IMR-90 (cell line): ENCODE results near the gene RAB40C. TPM values are rescaled to one million over a fixed set of nuclear protein-coding genes. Genes with fewer than 3 reads are reported as not detected.

Experiments
- ATAC-seq: fragments of 200-7000 bp; cut with Tn5 transposase; 2 replicates; pipeline ENCODE4 v1.9.1; 2020; ENCODE audit warnings: low read depth, mild to moderate bottlenecking, moderate library complexity
- BruUV-seq: library from RNA; stranded (reverse); fragments of 400-500 nt; replicated peaks from 2 replicates; lab custom pipeline; 2021; lab: Mats Ljungman, UMichigan
- CTCF ChIA-PET: fragments of 300-600 bp; formaldehyde crosslinking; extraction: SDS; loops from one replicate; lab custom pipeline; 2021; ENCODE audit warnings: antibody characterized with exemption; lab: Yijun Ruan, JAX
- POLR2A ChIA-PET: fragments of 300-600 bp; sonication (Branson Sonifier 250); formaldehyde crosslinking; loops from one replicate; lab custom pipeline; 2022; ENCODE audit warnings: antibody characterized with exemption; ENCODE audit not compliant: unreplicated experiment; lab: Charles Lee
- DNase-seq: peaks from one replicate; pipeline ENCODE4 v3.0.0; 2013
- H2AFZ ChIP-seq: replicated peaks from 2 replicates; pipeline ENCODE3; 2013; ENCODE audit warnings: low read length, mild to moderate bottlenecking; ENCODE audit not compliant: poor library complexity
- H2AK5ac ChIP-seq: 2 replicates; pipeline ENCODE4 v1.6.1; 2013; ENCODE audit warnings: low read depth, low read length, inconsistent platforms
- H2AK9ac ChIP-seq: replicated peaks from 2 replicates; pipeline ENCODE3; 2013; ENCODE audit warnings: mild to moderate bottlenecking, low read depth, low read length, moderate library complexity; ENCODE audit not compliant: poor library complexity
- H2BK120ac ChIP-seq: 2 replicates; pipeline ENCODE4 v1.6.1; 2013; ENCODE audit warnings: low read depth, low read length, inconsistent platforms
- H2BK15ac ChIP-seq: 3 replicates; pipeline ENCODE4 v1.6.1; 2013; ENCODE audit warnings: low read depth, low read length, inconsistent platforms
- H2BK20ac ChIP-seq: 2 replicates; pipeline ENCODE4 v1.6.1; 2013; ENCODE audit warnings: low read depth, mild to moderate bottlenecking, inconsistent platforms, low read length, moderate library complexity
- H2BK5ac ChIP-seq: 2 replicates; pipeline ENCODE4 v1.6.1; 2013; ENCODE audit warnings: mild to moderate bottlenecking, low read depth, low read length, inconsistent platforms; ENCODE audit not compliant: poor library complexity, severe bottlenecking
- H3K14ac ChIP-seq: replicated peaks from 2 replicates; pipeline ENCODE4 v1.6.1; 2013; ENCODE audit warnings: low read depth, low read length, inconsistent platforms
- H3K18ac ChIP-seq: 2 replicates; pipeline ENCODE4 v1.6.1; 2013; ENCODE audit warnings: low read depth, low read length, control low read depth
- H3K23ac ChIP-seq: 2 replicates; pipeline ENCODE4 v1.6.1; 2013; ENCODE audit warnings: low read depth, low read length, inconsistent platforms
- H3K27ac ChIP-seq: 2 replicates; pipeline ENCODE4 v1.5.1; 2013; ENCODE audit warnings: mild to moderate bottlenecking, control low read depth, low read length; ENCODE audit not compliant: insufficient read depth
- H3K27me3 ChIP-seq: 2 replicates; pipeline ENCODE4 v1.6.1; 2013; ENCODE audit warnings: low read length; ENCODE audit not compliant: control insufficient read depth, insufficient read depth
- H3K36me3 ChIP-seq: 2 replicates; pipeline ENCODE4 v1.6.1; 2013; ENCODE audit warnings: low read length, mixed read lengths; ENCODE audit not compliant: control insufficient read depth, insufficient read depth
- H3K4ac ChIP-seq: 2 replicates; pipeline ENCODE4 v1.6.1; 2013; ENCODE audit warnings: low read depth, low read length, inconsistent platforms
- H3K4me1 ChIP-seq: 2 replicates; pipeline ENCODE4 v1.6.1; 2013; ENCODE audit warnings: low read length, mixed read lengths; ENCODE audit not compliant: control insufficient read depth, insufficient read depth
- H3K4me2 ChIP-seq: 2 replicates; pipeline ENCODE4 v1.6.1; 2013; ENCODE audit warnings: low read depth, mild to moderate bottlenecking, control low read depth, low read length, moderate library complexity
- H3K4me3 ChIP-seq: 2 replicates; pipeline ENCODE4 v1.5.1; 2013; ENCODE audit warnings: low read depth, mild to moderate bottlenecking, control low read depth, low read length, moderate library complexity; ENCODE audit not compliant: insufficient read depth
- H3K56ac ChIP-seq: 2 replicates; pipeline ENCODE4 v1.6.1; 2013; ENCODE audit warnings: low read length, inconsistent platforms; ENCODE audit not compliant: insufficient read depth; ENCODE audit errors: extremely low read depth
- H3K79me1 ChIP-seq, 2 experiments: 2 replicates each; pipeline ENCODE4 v1.6.1; 2013; ENCODE audit warnings: low read length in 2 of 2, inconsistent platforms in 1 of 2, low read depth in 1 of 2
- H3K9ac ChIP-seq: 2 replicates; pipeline ENCODE4 v1.6.1; 2013; ENCODE audit warnings: low read depth, low read length, control low read depth
- H3K9me1 ChIP-seq: 2 replicates; pipeline ENCODE4 v1.6.1; 2013; ENCODE audit warnings: low read length, inconsistent platforms; ENCODE audit not compliant: insufficient read depth
- H3K9me3 ChIP-seq: 2 replicates; pipeline ENCODE4 v1.6.1; 2013; ENCODE audit warnings: low read length; ENCODE audit not compliant: control insufficient read depth, insufficient read depth
- H4K20me1 ChIP-seq: 2 replicates; pipeline ENCODE4 v1.6.1; 2013; ENCODE audit warnings: low read length, inconsistent platforms; ENCODE audit not compliant: insufficient read depth
- H4K5ac ChIP-seq: 2 replicates; pipeline ENCODE4 v1.6.1; 2013; ENCODE audit warnings: mild to moderate bottlenecking, low read depth, low read length, control low read depth
- H4K8ac ChIP-seq, 2 experiments: 2 replicates each; pipeline ENCODE4 v1.6.1; 2013; ENCODE audit warnings: low read depth in 2 of 2, low read length in 2 of 2, control low read depth in 1 of 2, inconsistent platforms in 1 of 2
- H4K91ac ChIP-seq: 2 replicates; pipeline ENCODE4 v1.6.1; 2013; ENCODE audit warnings: low read depth, low read length, inconsistent platforms; ENCODE audit not compliant: insufficient read depth
- MAFK ChIP-seq: IDR thresholded peaks from 2 replicates; pipeline ENCODE4 v1.6.1; 2012; ENCODE audit warnings: low read depth, low read length, improper control_type of control experiment
- POLR2A ChIP-seq: IDR thresholded peaks from 2 replicates; pipeline ENCODE4 v1.6.1; 2012; ENCODE audit warnings: mild to moderate bottlenecking, low read depth, low read length
- SMC3 ChIP-seq: fragments of 150-350 bp; IDR thresholded peaks from 2 replicates; pipeline ENCODE4 v1.6.1; 2016; ENCODE audit warnings: low read depth, mild to moderate bottlenecking, antibody characterized with exemption, low read length, moderate library complexity
- WGBS, 2 experiments: methylation state at CpG; one replicate each; pipeline versions ENCODE4 v1.1.5 to v1.1.7; 2013; ENCODE audit warnings: missing lambda C conversion rate in 2 of 2; ENCODE audit not compliant: insufficient read length in 1 of 2; ENCODE audit errors: extremely low coverage in 2 of 2; 5-methylcytosine and 5-hydroxymethylcytosine counted together
- dilution Hi-C: fragments of 300-500 bp; cut with HindIII; formaldehyde crosslinking; loops from one replicate; pipeline ENCODE4 v1.14.3; 2018; ENCODE audit warnings: low sequenced_read_pairs; ENCODE audit not compliant: unreplicated experiment
- in situ Hi-C: fragments of 300-500 bp; cut with MboI; formaldehyde crosslinking; loops from 3 replicates; pipeline ENCODE4 v1.14.3; 2019; ENCODE audit warnings: low sequenced_read_pairs, inconsistent platforms, mixed read lengths
- intact Hi-C: fragments of 100-400 bp; cut with micrococcal nuclease; formaldehyde crosslinking; loops from 2 replicates; pipeline ENCODE4 v1.10.0; 2022
- polyA plus RNA-seq, 3 experiments: library from polyadenylated mRNA; depleted of rRNA; stranded (reverse); fragments of >200 nt; gene quantifications; 2 replicates each; pipeline ENCODE4 v1.2.3, GENCODE V29; 2012; ENCODE audit warnings: low replicate concordance in 1 of 3
- total RNA-seq: library from RNA; depleted of rRNA; stranded (reverse); fragments of >200 nt; gene quantifications from 2 replicates; pipeline ENCODE4 v1.2.3, GENCODE V29; 2012

Gene RAB40C
- total and polyA plus RNA-seq, 2 of the 4 experiments (the other 2 are of a cell fraction) = 6.8 to 13.7 TPM

- Histone ChIP-seq H3K9ac (no peak overlapping the region), H4K20me1 (peaks cover 9% of the 10 kb centered on the region; the same call in 1 of the 2 replicates), H4K8ac (no peak overlapping the region), H3K56ac (no peak overlapping the region), H3K9me3 (no peaks in the 10 kb centered on the region), H4K5ac (no peak overlapping the region), H3K14ac (no peak overlapping the region), H3K4me1 (0 out of 2 replicates have a peak, but pooled peaks cover 3% of the 10 kb centered on the region), H2BK120ac (no peak overlapping the region), H3K9me1 (no peaks in the 10 kb centered on the region; the same call in 1 of the 2 replicates), H3K4ac (no peak overlapping the region), H2BK15ac (no peak overlapping the region), H3K79me1 (no peaks in the 10 kb centered on the region), H2AFZ (peak overlapping the region; percentile 7), H3K23ac (no peak overlapping the region), H2AK9ac (peak overlapping the region; percentile 50), H2AK5ac (no peak overlapping the region), H2BK20ac (no peak overlapping the region), H3K4me2 (no peak overlapping the region), H2BK5ac (no peak overlapping the region), H4K91ac (no peak overlapping the region), H3K27ac (no peak overlapping the region), H3K4me3 (no peak overlapping the region), H3K18ac (no peak overlapping the region), H3K27me3 (peaks cover 48% of the 10 kb centered on the region), H3K36me3 (peaks cover 2% of the 10 kb centered on the region; the same call in 1 of the 2 replicates)
- ATAC-seq (no peak), DNase-seq (no peak)
- 65% methylated on average over 4 of the region's 22 CpGs; no CpG with 5 or more reads in 1 of the 2 experiments for WGBS, 2 experiments
- POLR2A ChIA-PET = no interaction called here
- in situ Hi-C loops (no loop called here), intact Hi-C loops (no loop called here), dilution Hi-C loops (no loop called here)
- no peak for TF ChIP-seq POLR2A
- TF ChIP-seq MAFK = no peak
- TF ChIP-seq SMC3 = no peak
- CTCF ChIA-PET = no interaction called here
- BruUV-seq = no TSS peak
These were observed 31.4 kb upstream of the RAB40C start for GRCh38 chr16:558298-559020.
